Frontal cortex (tissue), 4 donors: ENCODE results near the gene COMT. TPM values are rescaled to one million over a fixed set of nuclear protein-coding genes. Genes with fewer than 3 reads are reported as not detected.

Experiments used
- DNase-seq, 2 donors: peaks; one replicate each; pipeline ENCODE4 v3.0.0; 2012; ENCODE audit warnings: low spot score in 2 of 2
- FAIRE-seq: peaks from 2 replicates; lab custom pipeline; 2012; peaks lifted over from hg19 to GRCh38; lab: Jason Lieb, UNC
- total RNA-seq: library from RNA; depleted of rRNA; stranded (reverse); fragments of >200 nt; gene quantifications from one replicate; pipeline ENCODE4 v1.2.3, GENCODE V29; 2014
- donor health status: control.
- donor health status: control.
- donor health status: control.

The COMT gene
- total RNA-seq, 1 donor from 2014 or later = 26.5 TPM

DNA sequence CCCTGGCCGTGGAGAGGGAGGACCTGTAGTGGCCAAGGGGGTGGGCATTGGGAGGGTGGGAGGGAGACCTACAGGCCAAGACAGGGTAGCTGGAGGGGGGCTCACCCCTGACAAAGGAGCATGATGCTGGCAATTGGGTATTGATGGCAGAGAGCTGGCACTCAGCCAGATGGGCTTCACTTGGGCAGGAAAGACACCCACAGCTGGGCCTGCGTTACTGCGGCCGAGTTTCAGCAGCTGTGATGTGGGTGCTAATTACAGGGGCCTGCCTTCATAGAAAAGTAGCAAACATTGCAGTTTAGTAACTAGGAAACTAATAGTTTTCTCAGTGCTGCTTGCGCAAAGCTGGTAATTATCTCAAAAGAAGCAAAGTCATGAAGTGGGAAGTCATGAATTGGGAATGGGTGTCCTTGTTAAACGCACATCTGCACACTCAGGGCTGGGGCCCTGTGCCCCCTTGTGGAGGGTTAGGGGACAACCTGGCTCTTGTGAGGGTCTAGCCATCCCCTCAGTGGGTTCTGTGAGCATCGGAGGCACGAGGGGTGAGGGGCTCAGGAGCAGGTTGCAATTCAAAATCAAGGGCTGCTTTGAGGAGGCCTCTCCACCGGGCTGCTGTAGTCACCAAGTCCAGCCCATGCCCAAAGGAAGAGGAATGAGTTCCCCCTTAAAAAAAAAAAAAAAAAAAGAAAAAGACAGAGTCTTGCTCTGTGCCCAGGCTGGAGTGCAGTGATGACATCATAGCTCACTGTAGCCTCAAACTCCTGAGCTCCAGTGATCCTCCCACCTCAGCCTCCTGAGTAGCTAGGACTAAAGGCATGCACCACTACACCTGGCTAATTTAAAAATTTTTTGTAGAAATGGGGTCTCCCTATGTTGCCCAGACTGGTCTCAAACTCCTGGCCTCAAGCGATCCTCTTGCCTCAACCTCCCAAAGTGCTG, 24.5 kb downstream of the COMT start:
- FAIRE-seq = no peak
- no peak for DNase-seq

DNA sequence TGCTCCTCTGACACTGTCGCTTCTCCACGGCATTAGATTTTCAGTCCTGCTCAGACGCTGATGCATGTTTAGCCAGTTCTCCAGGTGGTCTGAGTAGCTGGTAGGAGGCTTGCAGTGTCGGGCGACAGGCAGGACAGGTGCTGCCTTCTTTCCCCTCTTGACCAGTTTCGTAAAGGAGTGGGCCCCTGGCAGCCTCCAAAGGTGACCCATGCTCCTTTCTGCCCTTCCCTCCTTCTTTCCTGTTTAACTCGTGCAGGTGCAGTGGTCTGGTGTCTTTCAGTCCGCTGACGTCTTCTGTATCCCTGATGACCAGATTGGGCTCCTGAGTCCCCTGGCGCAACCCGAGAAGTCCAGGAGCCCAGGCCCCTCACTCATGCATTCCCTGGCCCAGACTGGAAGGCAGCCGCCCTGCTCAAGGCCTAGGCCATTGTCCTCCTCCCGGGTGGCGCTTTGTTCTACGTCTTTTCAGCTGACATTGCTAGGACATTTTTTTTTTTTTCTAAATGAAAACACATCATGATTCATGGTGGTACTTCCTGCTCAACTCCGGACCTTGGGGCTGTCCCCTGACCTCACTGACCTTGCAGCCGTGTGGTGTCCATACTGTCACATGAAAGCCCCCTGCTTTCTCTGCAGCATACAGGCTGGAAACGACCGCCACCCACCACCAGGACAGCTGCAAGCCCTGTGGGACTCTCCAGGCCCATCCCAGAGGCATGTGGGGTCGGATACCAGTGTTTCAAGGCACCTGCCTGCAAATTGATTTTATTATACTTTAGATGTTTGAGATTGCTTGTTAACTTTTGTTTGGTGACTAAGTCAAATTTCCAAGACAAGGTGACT, 25.6 kb downstream of the COMT start:
- DNase-seq (no peak), FAIRE-seq (no peak)

DNA sequence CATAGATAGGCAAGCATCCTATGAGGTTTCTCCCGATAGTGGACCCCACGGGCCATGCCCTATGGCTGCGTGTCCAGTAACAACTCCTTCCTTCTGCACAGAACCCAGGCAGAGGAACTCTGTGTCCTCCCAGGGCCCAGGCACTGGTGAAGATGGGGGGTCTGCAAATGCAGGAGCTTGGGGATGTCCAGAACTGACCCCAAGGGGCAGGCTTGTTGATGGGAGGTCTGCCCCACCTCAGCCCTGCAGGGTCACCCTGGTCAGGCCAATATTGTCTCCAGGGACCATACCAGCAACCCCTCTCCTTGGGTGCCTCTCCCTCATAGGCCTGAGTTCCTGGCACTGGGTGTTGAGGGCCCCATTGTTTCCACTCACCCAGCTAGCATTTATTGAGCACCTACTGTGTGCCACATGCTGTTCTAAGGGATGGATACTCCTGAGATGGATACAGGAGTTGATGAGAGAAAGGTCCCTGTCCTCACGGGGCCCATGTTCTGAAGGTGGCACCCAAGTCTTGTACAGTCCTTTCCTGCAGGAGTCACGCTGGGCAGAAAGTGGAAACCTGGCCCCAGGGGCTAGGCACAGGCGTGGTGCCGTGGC, 26.4 kb downstream of the COMT start:
- no peak for DNase-seq
- no peak for FAIRE-seq

DNA sequence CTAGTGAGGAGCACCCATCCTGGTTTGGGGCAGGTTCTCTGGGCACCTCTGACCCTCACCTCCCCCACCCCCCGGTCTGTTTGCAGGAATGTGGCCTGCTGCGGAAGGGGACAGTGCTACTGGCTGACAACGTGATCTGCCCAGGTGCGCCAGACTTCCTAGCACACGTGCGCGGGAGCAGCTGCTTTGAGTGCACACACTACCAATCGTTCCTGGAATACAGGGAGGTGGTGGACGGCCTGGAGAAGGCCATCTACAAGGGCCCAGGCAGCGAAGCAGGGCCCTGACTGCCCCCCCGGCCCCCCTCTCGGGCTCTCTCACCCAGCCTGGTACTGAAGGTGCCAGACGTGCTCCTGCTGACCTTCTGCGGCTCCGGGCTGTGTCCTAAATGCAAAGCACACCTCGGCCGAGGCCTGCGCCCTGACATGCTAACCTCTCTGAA, 26.9 kb downstream of the COMT start:
- no peak for FAIRE-seq

DNA sequence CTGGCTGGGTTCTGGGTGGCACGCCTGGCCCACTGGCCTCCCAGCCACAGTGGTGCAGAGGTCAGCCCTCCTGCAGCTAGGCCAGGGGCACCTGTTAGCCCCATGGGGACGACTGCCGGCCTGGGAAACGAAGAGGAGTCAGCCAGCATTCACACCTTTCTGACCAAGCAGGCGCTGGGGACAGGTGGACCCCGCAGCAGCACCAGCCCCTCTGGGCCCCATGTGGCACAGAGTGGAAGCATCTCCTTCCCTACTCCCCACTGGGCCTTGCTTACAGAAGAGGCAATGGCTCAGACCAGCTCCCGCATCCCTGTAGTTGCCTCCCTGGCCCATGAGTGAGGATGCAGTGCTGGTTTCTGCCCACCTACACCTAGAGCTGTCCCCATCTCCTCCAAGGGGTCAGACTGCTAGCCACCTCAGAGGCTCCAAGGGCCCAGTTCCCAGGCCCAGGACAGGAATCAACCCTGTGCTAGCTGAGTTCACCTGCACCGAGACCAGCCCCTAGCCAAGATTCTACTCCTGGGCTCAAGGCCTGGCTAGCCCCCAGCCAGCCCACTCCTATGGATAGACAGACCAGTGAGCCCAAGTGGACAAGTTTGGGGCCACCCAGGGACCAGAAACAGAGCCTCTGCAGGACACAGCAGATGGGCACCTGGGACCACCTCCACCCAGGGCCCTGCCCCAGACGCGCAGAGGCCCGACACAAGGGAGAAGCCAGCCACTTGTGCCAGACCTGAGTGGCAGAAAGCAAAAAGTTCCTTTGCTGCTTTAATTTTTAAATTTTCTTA, 27.8 kb downstream of the COMT start:
- no peak for DNase-seq
- FAIRE-seq = no peak

More for the DNA sequence above, 26.9 kb downstream of the COMT start:
- no peak for DNase-seq

DNA sequence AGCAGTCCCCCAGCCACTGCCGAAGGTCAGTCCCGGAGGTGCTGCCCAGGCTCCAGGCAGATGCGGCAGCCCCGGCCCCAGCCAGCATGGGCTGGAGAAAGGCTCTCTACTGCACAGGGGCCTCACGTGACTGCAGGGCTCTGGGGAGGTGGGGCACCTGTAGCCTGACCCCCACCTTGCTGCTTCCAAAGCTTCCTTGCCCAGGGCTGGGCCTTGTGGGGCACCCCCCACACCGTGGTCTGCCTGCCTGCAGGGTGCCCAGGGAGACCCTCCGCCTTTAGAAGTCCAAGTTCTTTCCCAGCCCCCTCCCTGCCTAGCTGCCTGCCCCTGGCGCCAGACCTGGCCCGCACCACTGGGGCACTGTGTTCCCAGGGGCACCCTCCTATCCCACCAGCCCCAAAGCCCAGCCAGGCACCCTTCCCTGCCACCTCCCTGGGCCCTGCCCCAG, 28.5 kb downstream of the COMT start:
- FAIRE-seq = no peak
- DNase-seq = no peak

DNA sequence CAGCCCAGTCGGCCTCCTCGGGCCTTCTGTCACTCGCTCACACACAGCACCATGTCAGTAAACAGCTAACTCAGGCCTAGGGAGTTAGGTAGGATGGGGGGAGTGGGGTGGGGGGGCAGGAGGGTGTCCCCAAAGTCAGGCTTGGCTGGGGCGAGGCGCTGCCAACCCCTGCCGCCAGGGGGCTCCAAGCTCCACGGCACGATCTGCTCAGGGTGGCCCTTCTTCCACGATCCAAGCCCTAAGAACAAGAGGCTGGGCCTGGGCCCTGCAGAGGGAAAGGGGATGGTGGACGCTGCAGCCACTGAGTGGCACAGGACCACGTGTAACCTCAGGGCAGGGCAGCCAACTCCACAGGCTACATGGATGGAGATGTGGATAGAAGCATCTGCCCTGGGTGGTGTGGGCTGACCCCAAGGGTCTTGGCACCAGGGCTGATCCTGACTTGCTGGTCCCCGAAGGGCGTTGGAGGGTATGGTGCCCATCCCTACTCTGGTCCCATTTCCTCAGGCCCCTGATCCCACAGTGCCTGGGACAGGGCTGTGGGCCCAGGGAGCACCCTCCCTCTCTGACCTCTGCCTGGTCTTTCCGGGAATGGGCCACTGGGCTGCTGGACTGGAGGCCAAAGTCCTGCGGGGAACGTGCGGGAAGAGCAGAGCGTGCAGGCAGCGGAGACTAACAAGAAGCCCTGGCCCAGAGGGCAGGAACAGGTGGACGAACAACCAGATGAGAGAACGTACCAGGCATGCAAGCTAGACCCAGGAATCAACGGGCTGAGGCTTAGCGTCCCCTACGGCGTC, 29.1 kb downstream of the COMT start:
- DNase-seq (peak; percentile 84 to 90), FAIRE-seq (no peak)

DNA sequence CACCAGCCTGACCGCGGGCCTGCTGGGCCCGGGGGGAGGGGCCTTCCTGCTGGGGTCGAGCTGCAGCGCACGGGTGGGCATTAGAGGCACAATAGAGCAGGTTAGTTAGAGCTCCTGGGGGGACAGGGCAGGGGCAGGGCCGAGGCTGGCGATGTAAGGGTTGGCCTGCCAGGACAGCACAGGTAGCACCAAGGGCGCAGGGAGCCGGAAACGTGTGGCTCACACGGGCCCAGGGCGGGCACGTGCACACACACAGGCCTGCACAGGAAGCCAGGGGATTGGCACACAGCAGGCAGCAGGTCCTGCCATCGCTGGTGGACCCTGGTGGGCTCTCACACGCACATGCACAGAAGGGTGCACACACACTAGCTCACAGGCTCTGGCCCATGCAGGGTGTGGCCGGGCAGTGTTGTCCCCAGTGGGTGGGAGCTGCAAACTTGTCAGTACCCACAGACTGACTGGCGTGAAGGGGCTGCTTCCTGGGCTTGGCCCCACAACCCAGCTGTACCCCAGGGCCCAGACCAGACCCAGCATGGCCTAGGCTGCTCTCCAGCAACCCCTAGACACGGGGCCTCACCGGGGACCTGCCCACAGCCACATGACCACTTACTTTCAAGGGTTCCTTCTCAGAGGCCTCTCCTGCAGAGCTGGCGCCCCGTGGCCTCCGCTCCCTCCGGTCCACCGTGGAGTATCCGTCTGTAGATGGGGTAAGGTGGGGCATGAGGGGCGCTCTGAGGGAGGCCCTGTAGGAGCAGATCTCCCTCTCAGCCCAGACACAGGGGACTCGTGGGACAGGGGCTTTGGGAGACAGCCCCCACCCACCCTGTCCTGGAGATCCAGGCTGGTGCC, 29.9 kb downstream of the COMT start:
- DNase-seq (no peak), FAIRE-seq (no peak)

DNA sequence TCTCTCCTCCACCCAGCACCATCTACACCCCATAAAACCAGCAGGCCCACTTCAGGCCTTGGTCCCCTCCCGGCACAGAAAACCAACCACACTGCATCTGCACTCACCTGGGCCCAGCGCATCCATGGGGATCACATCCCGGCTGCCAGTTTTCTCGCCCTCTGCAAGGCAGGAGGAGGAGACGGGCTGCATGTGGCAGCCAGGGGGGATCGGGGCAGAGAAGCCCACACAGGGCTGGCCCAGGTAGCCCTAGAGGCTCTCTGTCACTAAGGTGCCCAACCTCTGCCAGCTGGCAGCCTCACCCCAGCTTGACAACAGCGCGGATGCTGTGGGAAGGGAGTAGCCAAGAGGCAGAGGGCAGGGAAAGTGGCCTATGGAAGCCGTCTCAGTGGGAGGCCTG, 30.7 kb downstream of the COMT start:
- DNase-seq = no peak
- FAIRE-seq = no peak

DNA sequence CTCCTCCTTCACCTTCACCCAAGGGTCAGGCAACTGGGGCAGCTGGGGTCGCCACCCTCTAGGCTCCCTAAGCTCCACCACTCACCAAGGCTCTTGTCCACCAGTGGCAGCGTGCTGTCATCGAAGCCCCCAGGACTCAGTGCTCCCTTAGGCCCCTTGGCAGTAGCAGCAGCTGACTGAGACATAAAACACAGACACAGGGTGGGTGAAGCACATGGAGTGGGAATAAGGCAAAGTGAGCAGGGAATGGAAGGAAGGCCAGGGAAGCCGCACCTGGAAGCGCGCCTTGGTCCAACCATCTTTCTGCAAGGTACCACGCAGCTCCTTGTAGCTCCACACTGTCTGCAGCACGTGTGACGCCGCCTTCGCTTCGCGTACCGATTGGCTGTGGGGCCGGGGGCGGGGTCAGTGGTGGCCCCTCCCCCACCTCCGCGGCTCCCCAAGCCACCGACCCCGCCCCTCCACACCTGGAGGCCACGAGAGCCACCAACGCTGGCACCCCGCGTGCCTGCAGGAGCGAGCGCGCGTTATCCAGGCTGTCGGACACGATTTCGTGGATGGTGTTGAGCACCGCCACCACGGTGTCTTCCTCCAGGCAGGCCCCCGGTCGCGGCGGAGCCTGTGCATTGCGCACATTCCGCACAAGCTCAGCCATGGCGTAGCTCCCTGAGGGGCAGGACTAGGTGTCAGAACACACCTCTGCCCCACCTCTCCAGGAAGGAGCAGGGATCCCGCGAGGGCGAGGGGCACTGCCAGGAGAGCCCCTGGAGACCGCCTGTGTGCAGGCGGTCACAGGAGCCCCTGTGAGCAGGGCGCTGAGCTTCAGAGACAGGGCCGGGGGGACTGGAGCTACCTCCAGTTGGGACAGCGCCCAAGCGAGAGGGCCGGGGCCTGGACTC, 31.3 kb downstream of the COMT start:
- FAIRE-seq = no peak
- no peak for DNase-seq

DNA sequence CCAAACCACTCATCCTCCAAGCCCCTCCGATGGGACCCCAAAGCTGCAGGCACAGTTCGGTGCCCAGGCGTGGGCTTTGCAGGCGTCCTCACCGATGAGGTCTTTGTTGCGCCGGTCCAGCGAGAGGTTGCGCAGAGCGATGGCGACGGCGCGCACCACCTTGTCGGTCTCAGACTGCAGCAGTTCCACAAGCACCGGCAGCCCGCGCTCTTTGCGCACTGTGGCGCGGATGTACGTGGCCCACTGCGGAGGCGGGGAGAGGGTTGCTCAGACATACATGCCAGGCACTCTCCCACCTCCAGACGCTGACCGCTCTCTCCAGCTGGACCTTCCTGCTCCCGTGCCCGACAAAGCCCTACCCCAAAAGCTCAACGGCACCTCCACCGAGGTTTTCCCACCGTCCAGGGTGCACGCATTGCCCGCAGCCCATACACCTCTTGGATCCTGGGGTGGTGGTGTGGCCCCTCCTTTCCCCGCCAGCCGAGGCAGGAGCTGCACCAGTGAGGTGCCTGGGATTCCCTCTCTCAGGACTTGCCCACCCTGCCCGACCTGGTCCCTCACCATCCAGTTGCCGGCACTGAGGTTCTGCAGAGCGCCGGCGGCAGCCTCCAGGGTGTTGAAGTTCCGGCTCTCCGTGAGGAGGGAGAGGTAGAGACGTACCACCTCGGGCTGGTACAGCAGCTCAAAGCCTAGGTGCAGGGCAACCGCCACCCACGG, 32.1 kb downstream of the COMT start:
- DNase-seq = no peak
- FAIRE-seq = no peak

DNA sequence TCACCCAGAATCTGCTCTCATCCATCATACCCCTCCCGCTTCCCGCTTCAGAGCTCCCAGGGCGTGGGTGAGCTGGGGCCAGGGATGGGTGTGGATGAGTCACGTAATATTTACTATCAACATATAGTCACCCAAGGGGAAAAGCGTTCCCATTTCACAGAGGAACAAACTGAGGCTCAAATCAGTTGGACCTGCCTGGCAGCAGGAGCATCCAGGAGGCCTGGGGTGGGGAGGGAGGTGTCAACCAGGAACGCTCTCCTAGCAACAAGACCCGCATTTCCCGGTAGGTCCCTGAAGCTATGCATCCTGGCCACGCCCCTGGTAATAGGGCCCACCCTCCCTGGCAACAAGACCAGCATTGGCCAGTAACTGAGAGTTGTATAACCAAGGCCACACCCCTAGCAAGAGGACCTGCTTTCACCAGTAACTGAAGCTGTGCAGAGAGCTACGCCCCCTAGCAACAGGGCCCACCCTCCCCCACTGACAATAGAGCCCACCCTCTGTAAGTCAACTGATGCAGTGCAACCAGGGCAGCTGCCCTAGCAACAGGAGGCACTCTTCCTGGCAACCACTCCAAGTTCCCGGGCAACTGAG, 32.8 kb downstream of the COMT start:
- no peak for FAIRE-seq

DNA sequence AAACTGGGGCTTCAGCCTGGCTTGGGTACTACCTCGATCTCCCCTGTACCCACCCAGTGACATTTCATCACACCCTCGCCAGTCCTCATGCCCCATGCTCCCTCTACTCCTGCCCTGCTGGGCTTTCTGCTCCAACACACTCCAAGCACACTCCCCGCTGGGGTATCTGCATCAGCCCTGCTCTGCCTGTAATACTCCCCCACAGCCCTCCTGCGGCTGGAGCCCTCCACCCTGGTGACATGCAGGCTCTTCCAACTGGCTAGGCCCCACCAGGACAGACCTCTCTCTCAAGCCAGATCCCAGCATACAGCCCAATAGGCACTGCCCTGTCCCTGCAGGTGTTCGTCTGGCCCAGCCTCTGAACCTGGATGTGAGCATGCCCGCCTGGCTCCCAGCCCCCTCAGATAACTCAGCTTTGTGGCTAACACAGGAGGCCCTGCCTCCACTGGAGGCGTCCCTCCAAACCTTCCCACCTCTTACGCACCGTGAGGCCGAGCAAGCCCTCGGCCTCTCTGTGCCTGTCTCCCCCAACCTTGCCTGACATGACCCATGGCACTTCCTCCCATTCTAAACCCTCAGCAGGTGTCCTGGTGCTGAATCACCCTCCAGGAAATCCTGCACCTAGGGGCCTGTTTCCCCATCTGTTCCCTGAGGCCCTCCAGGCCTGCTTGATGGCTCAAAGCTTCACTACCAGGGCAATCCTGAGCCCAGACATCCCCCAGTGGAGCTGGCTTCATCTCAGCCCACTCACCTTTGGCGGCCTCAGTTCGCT, 33.5 kb downstream of the COMT start:
- no peak for FAIRE-seq
- no peak for DNase-seq

More for the DNA sequence above, 32.8 kb downstream of the COMT start:
- peak; percentile 72 to 79 for DNase-seq

DNA sequence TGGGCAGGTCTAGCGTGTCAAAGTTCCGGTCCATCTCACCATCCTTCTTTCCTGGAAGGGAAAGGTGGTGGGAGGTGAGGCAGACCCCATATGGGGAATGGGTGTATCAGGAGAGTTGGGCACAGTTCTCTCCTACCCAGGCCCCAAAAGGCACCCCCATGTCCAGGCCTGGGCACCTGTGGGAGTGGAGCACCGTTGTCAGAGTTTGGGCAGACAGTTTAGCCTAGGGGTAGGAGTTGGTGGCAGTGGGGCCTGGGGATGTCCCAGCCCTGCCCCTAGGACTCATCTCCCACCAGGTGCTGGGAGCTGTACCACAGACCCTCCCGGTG, 34.1 kb downstream of the COMT start:
- DNase-seq (no peak), FAIRE-seq (no peak)

DNA sequence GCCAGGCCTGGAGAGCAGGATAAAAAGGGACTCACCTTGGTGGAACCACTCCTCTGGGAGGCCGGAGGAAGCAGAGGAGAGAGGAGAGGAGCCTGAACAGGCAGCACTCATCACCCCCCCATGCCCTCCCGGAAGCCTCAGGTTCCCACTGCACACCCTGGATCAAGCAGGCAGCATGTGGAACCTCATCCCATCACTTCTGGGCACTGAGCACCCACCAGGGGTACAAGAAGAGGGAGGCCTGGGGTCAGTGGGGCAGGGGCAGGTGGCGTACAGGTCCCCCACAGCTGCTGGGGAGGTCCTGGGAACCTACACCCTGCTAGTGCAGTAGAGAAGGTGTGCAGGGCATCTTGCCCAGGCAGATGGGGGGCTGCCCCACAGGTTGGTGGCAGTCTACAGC, 35.1 kb downstream of the COMT start:
- FAIRE-seq (no peak), DNase-seq (no peak)
